ENCODE data around the gene C6orf136.

C6orf136 gene

DNA sequence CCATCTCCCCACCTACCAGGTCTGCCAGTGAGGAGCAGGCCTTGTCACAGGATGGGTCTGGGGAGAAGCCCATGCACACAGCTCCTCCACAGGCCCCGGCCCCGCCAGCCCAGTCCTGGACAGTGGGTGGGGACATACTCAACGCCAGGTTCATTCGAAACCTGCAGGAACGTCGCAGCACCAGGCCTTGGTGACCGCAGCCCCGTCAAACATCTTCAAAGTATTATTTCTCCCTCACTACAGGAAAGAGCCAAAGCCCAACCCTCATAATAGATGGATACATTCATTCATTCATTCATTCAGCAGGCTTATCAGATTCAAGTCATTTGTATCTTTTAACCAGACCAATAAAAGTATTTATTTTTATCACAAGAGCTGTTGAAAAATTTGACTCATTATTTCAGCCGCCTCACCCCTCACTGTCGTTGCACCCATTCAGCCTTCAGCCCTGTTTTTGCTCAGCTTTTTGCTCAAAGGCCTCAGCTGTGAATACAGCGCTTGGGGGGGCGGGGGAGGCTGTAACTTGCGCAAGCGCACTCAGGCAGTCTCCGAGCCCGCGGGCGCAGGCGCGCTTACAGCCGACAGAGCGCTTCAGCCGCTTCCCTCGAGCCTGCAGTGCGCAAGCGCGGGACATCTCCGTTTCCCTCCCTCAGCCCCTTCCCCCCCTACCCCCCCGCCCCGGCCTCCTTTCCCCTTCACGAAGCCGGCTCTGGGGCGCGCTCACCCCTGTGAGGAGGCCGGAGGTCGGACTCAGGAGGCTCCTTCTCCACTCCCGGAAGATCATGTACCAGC lies at the start of gene C6orf136:
Gene C6orf136 (plus strand): TSS at position 684 of the 792 bp plus-strand sequence. CDS start 99 bp downstream, at position 783.
- DNase-seq (ENCODE audit: low read depth in 2 of 2): peak; percentile 82 to 89

DNA sequence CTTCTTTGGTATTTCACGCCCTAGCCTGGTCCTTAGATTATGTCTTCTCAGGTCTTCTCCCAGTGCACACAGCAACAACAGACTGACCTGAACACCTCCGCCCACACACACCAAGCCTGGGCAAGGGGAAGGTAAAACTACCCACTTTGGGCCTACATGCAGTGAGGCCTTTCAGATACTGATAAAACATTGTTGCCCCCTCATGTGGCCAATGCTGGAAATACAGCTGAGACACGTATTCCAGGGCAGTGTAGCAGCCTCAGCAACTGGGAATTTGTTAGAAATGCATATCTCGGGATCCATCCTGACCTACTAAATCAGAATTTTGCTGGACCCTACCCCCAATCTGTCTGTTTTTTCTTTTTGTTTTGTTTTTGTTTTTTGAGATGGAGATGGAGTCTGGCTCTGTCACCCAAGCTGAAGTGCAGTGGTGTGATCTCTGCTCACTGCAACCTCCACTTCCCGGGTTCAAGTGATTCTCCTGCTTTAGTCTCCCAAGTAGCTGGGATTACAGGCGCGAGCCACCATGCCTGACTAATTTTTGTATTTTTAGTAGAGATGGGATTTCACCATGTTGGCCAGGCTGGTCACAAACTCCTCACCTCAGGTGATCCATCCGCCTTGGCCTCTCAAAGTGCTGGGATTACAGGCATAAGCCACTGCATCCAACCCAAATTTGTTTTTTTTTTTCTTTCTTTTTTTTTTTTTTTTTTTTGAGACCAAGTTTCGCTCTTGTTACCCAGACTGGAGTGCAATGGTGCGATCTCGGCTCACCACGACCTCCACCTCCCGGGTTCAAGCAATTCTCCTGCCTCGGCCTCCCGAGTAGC lies 49.4 kb upstream of the C6orf136 start:
- DNase-seq (ENCODE audit: low read depth in 2 of 2): peak; percentile 57 to 63

GRCh38 chr6:30598912-30599624 lies 47.9 kb upstream of the C6orf136 start:
- no peak for DNase-seq (ENCODE audit: low read depth in 2 of 2)

GRCh38 chr6:30599625-30600324 lies 47.2 kb upstream of the C6orf136 start:
- no peak for DNase-seq (ENCODE audit: low read depth in 2 of 2)

DNA sequence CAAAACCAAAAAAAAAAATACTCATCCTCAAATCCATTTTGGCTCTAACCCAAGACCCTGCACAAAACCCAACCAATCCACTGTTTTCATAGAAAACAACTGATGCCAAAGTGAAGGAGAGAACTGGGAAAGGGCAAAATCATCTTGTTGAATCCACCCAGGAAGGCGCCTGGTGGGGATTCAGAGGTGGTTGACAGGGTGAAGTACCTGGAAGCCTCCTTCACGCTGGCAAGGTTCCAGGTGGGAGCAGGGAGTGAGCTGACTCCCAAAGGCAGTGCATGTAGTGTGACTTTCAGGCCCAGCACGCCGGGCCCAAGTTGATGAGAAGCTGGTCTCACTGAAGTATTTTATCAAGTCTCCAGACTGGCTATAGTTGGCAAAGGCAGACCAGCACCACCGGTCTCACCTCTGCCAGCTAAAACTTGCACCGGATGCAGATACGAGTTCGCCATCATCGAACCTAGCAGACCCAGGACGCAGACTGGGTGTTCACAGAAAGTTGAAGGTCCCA lies 46.4 kb upstream of the C6orf136 start:
- no peak for DNase-seq (ENCODE audit: low read depth in 2 of 2)

DNA sequence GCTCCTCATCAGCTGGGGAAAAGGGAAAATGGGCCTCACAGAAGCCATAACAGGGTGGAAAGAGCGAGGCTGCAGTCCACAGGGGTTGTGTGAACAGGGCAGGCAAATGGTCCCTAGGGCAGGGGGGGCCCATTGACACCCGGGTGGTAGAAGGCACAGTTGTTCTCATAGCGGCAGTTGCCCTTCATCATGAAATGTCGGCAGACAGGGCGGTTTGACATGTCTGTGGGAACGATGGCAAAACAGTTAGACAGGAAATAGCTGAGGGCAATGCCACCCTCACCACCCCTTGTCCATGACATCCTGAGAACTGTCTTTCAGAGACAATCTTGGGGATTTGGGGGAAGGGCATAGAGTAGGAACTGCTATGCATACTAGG lies 45.5 kb upstream of the C6orf136 start:
- DNase-seq (ENCODE audit: low read depth in 2 of 2): no peak

- DNase-seq (ENCODE audit: low read depth in 2 of 2): no peak
Measured at GRCh38 chr6:30601815-30602641, 44.9 kb upstream of the C6orf136 start.

DNA sequence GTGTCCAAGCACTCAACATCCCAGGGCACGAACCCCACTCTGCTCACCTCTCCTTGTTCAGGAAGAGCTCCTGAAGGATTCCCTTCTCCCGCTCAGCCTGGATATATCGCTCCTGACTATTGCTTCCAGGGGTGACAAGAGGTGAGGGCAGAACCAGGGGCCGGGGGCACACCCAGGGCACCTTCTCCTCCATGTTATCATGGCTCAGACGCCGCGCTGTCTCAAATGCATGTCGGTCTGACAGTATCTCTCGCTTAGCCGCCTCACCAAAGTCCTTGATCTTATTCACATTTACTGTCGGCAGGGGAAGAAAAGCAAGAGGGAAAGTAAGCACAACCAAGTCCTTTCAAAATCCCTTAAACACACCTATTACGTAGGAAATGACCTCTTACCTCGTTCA lies 43.0 kb upstream of the C6orf136 start:
- no peak for DNase-seq (ENCODE audit: low read depth in 2 of 2)

- no peak for DNase-seq (ENCODE audit: low read depth in 2 of 2)
Measured at GRCh38 chr6:30610065-30610464, 36.9 kb upstream of the C6orf136 start.

- DNase-seq (ENCODE audit: low read depth in 2 of 2): no peak
Measured at GRCh38 chr6:30611150-30611855, 35.6 kb upstream of the C6orf136 start.

DNA sequence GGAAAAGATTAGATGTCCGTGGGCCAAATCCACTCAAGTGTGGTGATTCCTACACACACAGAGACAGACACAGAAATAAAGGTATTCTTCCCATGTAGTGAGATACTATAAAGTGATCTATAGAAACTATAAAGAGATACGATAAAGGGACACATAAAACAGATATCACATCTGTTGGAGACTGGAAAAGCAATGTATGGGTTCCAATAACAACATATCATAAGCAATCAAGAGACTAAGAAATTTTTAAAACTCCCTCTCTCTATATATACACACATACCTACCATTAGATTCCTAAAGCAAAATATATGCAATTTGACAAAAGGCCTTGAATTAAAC lies 35.1 kb upstream of the C6orf136 start:
- no peak for DNase-seq (ENCODE audit: low read depth in 2 of 2)

GRCh38 chr6:30612213-30612612 lies 34.7 kb upstream of the C6orf136 start:
- DNase-seq (ENCODE audit: low read depth in 2 of 2): no peak

GRCh38 chr6:30612687-30613248 lies 34.2 kb upstream of the C6orf136 start:
- DNase-seq (ENCODE audit: low read depth in 2 of 2): no peak

DNA sequence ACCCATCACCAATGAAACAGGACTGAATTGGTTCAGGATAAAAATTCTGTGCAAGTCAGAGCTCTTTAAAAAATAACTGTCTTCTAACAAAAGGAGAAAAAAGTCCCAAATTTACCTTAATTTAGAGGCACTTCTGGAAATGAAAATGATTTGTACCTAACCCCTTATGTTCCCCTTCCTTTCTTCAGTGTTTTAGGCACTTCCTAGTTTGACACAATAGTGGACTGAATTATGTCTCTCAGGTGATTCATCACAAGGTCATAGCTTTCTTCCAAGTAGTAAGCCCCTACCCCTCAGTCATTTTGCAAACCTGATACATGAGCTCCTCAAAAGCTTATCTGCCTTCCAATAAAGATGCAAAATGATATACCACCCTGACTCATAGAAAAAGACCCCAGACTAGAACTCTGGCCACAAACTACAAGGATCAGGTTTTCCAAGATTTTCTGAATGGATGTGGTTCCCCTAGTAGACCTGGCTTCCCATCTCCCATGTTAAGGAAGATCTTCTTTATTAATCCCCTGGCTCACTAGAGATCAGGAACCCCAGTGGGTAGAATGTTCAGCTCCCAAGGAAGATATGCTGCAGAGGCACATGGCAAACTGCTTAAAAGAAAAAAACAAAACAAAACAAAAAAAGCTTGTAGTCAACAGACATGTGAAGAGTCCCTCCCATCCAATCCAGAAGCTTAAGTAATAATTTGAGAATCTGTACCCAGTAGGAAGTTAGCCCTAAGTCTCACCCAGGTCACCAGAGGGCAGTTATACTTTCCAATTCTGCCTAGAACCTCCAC lies 33.5 kb upstream of the C6orf136 start:
- no peak for DNase-seq (ENCODE audit: low read depth in 2 of 2)

DNA sequence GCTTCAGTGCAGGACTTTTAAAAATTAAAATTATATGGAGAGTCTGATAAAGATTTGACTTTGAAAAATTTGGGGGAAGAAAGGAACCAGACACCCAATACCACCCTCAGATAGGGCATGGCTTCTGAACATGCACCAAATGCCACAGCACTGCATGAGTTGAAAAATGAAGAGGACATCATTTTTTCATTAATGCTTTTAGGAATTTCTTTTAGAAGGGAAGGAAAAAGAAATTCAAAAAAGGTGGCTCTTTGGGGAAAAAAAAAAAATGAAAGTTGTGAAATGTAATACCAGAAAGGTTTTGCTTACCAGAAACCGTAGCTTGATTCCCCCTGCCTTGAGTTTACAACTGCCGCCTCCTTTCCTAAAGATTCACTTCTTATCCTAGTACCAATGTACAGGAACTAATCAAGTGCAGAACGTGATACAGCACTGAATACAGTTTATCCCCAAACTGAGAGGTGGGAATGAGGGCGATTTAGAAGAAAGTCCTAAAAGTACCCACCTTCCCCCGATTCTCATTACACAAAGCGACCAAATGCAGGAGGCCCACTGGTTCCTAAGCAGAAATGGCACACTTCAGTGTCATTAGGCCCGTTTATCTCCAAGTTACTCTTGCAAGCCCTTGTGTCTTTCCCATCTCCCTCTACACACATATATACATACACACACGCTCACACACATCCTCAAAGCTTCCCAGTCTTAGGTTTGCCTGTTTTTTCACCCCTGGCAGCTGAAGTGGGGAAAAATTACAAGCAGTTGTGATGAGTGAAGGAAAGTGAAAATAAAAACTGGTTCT lies 32.7 kb upstream of the C6orf136 start:
- DNase-seq (ENCODE audit: low read depth in 2 of 2): no peak

DNA sequence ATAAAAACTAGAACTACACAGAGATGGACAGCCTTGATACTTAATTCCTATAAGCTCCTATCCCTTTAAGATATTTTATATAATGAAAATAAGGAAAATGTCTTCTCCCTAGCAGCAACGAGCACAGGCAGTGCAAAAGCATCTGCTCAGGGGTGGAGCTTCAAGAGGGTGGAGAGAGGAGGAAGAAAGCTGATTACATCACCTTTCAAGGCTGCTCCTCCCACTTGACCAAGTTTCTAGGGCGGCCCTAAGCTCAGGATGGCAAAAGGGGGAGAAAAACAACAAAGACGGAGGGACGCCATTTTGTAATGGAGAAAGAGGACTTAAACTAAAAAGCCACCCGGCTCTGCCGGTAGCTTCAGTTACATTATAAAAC lies 32.1 kb upstream of the C6orf136 start:
- DNase-seq (ENCODE audit: low read depth in 2 of 2): peak; percentile 62 to 80

DNA sequence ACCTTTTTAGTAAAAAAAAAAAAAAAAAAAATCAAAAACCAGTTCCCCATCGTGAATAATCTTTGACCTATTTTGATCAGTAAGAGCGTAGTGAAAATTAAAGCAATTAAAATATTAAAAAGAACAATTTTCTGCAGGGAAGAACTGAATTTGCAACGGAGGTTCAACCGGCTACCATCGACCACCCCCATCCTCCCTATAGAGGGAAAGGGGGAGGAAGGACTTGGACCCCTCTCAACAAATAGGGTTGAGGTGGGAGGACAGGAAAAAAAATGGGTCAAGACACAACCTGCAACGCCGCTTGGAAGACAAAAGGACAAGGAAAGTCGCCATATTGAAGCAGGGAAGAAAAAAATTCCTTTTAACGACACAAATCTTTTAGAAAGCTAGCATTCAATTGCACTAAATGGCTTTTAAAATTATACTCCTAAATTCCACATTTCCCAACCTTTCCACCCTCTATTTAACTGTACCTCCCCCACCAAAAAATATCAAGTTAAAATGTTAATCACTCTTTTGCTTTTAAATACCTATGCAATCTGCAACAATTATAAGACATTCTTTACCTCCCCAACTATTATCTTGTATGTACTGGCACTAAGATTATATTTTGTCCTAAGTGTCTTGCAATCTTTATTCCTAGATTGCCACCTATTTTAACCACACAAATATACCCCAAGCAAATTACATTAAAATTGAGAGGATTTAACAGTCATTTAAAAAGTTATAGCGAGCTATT lies 31.5 kb upstream of the C6orf136 start:
- no peak for DNase-seq (ENCODE audit: low read depth in 2 of 2)

Measured in activated CD8-positive, alpha-beta memory T cell treated with anti-CD3 and anti-CD28 coated beads for 4 hours (primary cell).